Kidney (tissue), 14 donors: ENCODE data around the gene GRIP2. TPM values are rescaled to one million over a fixed set of nuclear protein-coding genes. Genes with fewer than 3 reads are reported as not detected.

ENCODE experiments used
- DNase-seq, 5 donors: peaks; one replicate each; pipeline ENCODE4 v3.0.0-alpha.2; 2013 to 2020
- FAIRE-seq: peaks from 2 replicates; lab custom pipeline; 2012; peaks lifted over from hg19 to GRCh38; lab: Jason Lieb, UNC
- H3K27ac ChIP-seq, 2 donors: one replicate each; pipeline ENCODE4 v1.7.0; 2013; ENCODE audit warnings: low read depth in 2 of 2, low read length in 2 of 2, inconsistent platforms in 1 of 2
- H3K27me3 ChIP-seq: one replicate; pipeline ENCODE4 v1.7.1; 2013; ENCODE audit warnings: low read length, inconsistent platforms; ENCODE audit not compliant: control insufficient read depth, insufficient read depth
- H3K36me3 ChIP-seq, 3 donors: one replicate each; pipeline versions ENCODE4 v1.7.0 to v1.7.1; 2013; ENCODE audit warnings: low read length in 3 of 3, control low read depth in 1 of 3, inconsistent platforms in 1 of 3; ENCODE audit not compliant: insufficient read depth in 3 of 3, control insufficient read depth in 2 of 3
- H3K4me1 ChIP-seq, 3 donors: one replicate each; pipeline versions ENCODE4 v1.7.0 to v1.7.1; 2013; ENCODE audit warnings: low read length in 3 of 3, inconsistent platforms in 1 of 3, low read depth in 1 of 3; ENCODE audit not compliant: control insufficient read depth in 2 of 3, insufficient read depth in 2 of 3
- H3K4me3 ChIP-seq, 3 donors: one replicate each; pipeline versions ENCODE4 v1.7.0 to v1.8.1; 2013; ENCODE audit warnings: low read length in 3 of 3, control low read depth in 1 of 3, inconsistent platforms in 1 of 3
- H3K9ac ChIP-seq, 3 donors: one replicate each; pipeline versions ENCODE4 v1.7.0 to v1.7.1; 2013; ENCODE audit warnings: low read length in 3 of 3, control low read depth in 1 of 3, inconsistent platforms in 1 of 3
- H3K9me3 ChIP-seq, 3 donors: one replicate each; pipeline versions ENCODE4 v1.7.0 to v1.7.1; 2013; ENCODE audit warnings: low read length in 3 of 3, control low read depth in 1 of 3, inconsistent platforms in 1 of 3; ENCODE audit not compliant: control insufficient read depth in 2 of 3, insufficient read depth in 1 of 3
- intact Hi-C: fragments of 100-400 bp; cut with DNase I; formaldehyde crosslinking; loops from one replicate; pipeline ENCODE4 v1.11.1; 2022
- polyA plus RNA-seq: library from polyadenylated mRNA; stranded (reverse); fragments of 350-450 nt; fragmentation: Illumina TruSeq; extraction: RNeasy Lipid Tissue Mini Kit (QIAGEN cat#74804); gene quantifications from one replicate; pipeline ENCODE4 v1.2.3, GENCODE V29; 2014; ENCODE audit warnings: low read depth, low replicate concordance; ENCODE audit not compliant: insufficient read depth
- total RNA-seq: library from RNA; stranded (reverse); fragmentation: NEBNext Ultra II Directional; extraction: Animal tissue kit (Norgen Biotek cat#: 25700); gene quantifications from one replicate; pipeline ENCODE4 v1.2.1, GENCODE V29; 2021
- TF ChIP-seq, protein P1 (sequence below): IDR thresholded peaks from 3 replicates; pipeline ENCODE4 v1.5.1; 2012; ENCODE audit warnings: mild to moderate bottlenecking, moderate library complexity, borderline replicate concordance; ENCODE audit not compliant: insufficient read depth; ENCODE audit errors: extremely low read depth
- donor health status: control.
- donor health status: control.
- donor health status: control.
- donor health status: control.
- donor health status: control.
- donor health status: DM: yes; HTN: yes; CAD: no.
- donor health status: Normal renal cell carcinoma (clear cell type).

The GRIP2 gene
- total and polyA plus RNA-seq, 2 donors from 2014 or later: 3.0 to 3.2 TPM

DNA sequence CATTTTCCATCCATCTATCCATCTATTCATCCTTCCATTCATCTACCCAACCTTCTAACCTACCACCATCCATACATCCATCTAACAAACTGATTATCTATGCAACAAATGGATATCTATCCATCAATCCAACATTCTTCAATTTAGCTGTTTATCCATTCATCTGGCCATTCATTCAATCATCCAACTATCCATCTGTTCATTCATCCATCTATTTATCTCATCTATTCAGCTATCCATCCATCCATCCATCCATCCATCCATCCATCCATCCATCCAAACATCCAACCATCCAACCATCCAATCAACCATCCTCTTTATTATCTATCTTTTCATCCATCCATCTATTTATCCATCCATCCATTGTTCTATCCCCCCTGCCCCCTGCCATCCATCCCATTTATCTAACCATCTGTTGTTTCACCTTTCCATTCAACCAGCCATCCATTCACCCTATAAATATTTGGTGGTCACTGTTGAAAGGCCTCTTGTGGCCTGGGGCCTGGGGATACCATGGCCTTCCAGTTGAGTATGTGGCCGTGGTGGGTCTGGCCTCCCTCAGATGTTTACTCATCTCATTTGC lies 93.1 kb downstream of the GRIP2 start:
- intact Hi-C loops: no loop called here
- H3K9me3 ChIP-seq: no peaks in the 10 kb centered on the region
- H3K9ac ChIP-seq: no peak overlapping the region
- peaks cover 0 to 4% (median 4%) of the 10 kb centered on the region in 3 donors for H3K4me1 ChIP-seq
- H3K36me3 ChIP-seq: peaks cover 15 to 40% (median 36%) of the 10 kb centered on the region in 3 donors
- no peak overlapping the region for H3K4me3 ChIP-seq
- H3K27ac ChIP-seq: no peak overlapping the region
- DNase-seq (no peak), FAIRE-seq (no peak)
- TF ChIP-seq, protein P1, sequence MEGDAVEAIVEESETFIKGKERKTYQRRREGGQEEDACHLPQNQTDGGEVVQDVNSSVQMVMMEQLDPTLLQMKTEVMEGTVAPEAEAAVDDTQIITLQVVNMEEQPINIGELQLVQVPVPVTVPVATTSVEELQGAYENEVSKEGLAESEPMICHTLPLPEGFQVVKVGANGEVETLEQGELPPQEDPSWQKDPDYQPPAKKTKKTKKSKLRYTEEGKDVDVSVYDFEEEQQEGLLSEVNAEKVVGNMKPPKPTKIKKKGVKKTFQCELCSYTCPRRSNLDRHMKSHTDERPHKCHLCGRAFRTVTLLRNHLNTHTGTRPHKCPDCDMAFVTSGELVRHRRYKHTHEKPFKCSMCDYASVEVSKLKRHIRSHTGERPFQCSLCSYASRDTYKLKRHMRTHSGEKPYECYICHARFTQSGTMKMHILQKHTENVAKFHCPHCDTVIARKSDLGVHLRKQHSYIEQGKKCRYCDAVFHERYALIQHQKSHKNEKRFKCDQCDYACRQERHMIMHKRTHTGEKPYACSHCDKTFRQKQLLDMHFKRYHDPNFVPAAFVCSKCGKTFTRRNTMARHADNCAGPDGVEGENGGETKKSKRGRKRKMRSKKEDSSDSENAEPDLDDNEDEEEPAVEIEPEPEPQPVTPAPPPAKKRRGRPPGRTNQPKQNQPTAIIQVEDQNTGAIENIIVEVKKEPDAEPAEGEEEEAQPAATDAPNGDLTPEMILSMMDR: no peak
- H3K27me3 ChIP-seq: no peaks in the 10 kb centered on the region

DNA sequence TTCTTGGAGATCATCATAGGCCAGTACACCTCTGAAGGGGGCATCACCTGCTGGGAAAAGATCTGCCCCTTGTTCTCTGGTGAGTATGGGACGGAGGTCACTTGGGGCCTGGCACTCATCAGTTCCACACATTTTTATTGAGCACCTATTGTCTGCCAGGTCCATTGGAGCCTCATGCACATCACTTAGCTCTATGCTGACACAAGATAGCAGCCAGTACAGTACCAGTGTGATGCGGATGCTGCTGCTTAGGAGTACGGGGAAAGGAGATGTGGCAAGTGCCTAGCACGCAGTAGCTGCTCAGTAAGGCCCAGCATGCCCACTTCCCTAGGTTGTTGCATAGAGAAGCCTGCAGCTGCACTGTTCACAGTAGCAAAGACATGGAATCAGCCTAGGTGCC lies 94.4 kb downstream of the GRIP2 start:
- no peak for DNase-seq
- Histone ChIP-seq H3K9me3 (no peaks in the 10 kb centered on the region), H3K36me3 (peaks cover 11 to 40% (median 34%) of the 10 kb centered on the region in 3 donors), H3K27me3 (no peaks in the 10 kb centered on the region), H3K9ac (no peak overlapping the region), H3K27ac (no peak overlapping the region), H3K4me1 (peaks cover 0 to 2% (median 0%) of the 10 kb centered on the region in 3 donors), H3K4me3 (no peak overlapping the region)
- TF ChIP-seq, protein P1: no peak
- no peak for FAIRE-seq
- intact Hi-C loops: no loop called here

DNA sequence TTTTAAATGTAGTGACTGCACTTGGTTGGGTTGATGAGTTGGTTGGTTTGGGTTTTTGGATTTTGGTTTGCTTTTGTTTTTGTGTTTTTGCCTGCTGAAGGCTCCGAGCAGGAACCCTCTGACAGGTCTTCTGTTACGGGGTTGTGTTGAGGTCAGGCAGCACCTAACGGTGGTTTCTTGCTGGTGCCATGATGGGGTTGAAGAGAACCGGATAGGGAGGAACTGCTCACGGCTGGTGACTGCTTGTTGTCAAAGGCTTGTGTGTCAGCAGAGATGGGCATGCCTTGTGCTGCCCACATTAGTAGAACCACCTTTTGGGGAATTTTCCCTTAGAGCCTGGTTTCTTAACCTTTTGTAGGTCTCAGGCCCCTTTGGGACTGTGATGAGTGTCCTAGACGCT lies 95.8 kb downstream of the GRIP2 start:
- Histone ChIP-seq H3K27me3 (no peaks in the 10 kb centered on the region), H3K27ac (no peak overlapping the region), H3K36me3 (peaks cover 11 to 40% (median 33%) of the 10 kb centered on the region in 3 donors), H3K9ac (no peak overlapping the region), H3K4me1 (peaks cover 6 to 9% (median 7%) of the 10 kb centered on the region in 3 donors), H3K4me3 (no peak overlapping the region), H3K9me3 (no peaks in the 10 kb centered on the region)
- FAIRE-seq: no peak
- intact Hi-C loops: no loop called here
- TF ChIP-seq, protein P1: no peak
- DNase-seq: no peak
